DMS 273 (cell line): ENCODE measurements around the gene PDE4A.
"Not testable (repeated sequence)": the region's sequence is repeated elsewhere in the genome, so short reads cannot be mapped to it uniquely, and the experiment has no call there.

ENCODE experiments used
- DNase-seq: peaks from one replicate; lab custom pipeline; 2025; ENCODE audit not compliant: unreplicated experiment; lab: John Stamatoyannopoulos, UW

The PDE4A gene

GRCh38 chr19:10420444-10421239 is at the start of gene PDE4A:
TSS of gene PDE4A (plus strand) at chr19:10420538. CDS start at chr19:10420765, 227 bp downstream.
- peak; percentile 93 for DNase-seq

GRCh38 chr19:10372690-10373089 is 47.6 kb upstream of the PDE4A start:
- DNase-seq, result no peak

DNA sequence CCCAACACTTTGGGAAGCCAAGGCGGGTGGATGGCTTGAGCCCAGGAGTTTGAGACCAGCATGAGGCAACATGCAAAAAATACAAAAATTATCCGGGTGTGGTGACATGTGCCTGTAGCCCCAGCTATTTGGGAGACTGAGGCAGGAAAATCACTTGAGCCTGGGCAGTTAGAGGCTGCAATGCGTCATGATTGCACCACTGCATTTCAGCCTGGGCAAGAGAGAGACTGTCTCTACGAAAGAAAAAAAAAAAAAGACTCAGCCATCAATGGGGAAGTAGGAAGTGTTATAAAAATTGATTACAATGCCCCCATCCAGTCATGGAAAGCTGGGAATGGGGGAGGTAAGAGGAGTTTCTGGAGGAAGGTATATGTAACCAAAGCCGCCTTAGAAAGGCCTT is 45.4 kb upstream of the PDE4A start:
- DNase-seq, result no peak

- not testable (repeated sequence) for DNase-seq
Observed at GRCh38 chr19:10377140-10377640, 43.1 kb upstream of the PDE4A start.

- no peak for DNase-seq
Observed at GRCh38 chr19:10378124-10378523, 42.2 kb upstream of the PDE4A start.

- no peak for DNase-seq
Observed at GRCh38 chr19:10379880-10380312, 40.4 kb upstream of the PDE4A start.

GRCh38 chr19:10380313-10381102 is 39.8 kb upstream of the PDE4A start, which contains the start of gene TYK2:
TSS of gene TYK2 (minus strand) at chr19:10380572. CDS start at chr19:10378406, 2,166 bp downstream.
- peak; percentile 99 for DNase-seq

GRCh38 chr19:10383223-10383499 is 37.2 kb upstream of the PDE4A start:
- not testable (repeated sequence) for DNase-seq

GRCh38 chr19:10384580-10384979 is 35.8 kb upstream of the PDE4A start:
- peak; percentile 42 for DNase-seq

- peak; percentile 92 for DNase-seq
Observed at GRCh38 chr19:10388957-10389356, 31.4 kb upstream of the PDE4A start.

DNA sequence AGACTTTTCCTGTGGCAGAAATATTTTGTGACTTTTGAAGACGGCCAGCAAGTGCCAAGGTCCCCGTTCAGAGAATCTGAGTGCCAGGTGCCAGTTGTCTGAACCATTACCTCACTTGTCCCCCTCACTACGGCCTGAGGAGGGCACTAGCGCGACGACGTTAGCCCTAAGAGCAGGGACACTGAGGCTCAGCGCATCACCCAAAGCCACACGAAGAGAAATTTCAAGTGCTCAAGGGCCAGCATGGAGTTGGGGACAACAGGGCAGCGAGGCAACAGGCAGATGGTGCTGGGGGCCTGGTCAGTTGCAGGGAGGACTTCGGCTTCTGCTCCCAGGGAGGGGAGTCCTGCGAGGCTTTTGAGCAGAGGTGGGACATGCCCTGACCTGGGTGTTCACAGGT is 30.5 kb upstream of the PDE4A start:
- peak; percentile 53 for DNase-seq

DNA sequence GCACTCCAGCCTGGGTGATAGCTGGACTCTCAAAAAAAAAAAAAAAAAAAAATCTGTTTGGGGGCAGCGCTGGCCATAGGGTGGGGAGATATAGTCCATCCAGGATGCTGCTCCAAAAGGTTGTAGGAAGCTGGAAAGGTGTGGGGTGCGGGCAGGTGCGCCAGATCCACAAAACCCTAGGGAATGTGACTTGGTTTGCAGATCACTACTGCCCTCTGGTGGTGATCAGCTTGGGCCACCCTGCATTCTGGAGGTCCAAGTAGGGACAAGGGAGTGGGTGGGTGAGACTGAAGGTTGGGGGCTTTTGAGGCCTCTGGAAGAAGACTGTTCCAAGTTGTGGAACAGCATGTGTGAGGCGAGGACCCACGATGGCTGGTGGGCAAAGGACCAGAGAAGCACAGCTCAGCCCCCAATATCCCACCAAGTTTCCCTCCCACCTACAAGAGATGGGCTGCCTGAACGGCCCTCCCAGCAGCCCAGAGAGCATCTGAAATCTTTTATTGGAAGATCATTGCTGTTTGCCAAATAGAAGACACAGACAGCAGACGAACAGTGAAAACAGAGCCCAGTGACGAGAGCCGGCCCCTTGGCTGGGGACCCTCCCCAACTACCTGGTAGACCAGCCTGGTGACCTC is 29.6 kb upstream of the PDE4A start:
- peak; percentile 84 for DNase-seq

DNA sequence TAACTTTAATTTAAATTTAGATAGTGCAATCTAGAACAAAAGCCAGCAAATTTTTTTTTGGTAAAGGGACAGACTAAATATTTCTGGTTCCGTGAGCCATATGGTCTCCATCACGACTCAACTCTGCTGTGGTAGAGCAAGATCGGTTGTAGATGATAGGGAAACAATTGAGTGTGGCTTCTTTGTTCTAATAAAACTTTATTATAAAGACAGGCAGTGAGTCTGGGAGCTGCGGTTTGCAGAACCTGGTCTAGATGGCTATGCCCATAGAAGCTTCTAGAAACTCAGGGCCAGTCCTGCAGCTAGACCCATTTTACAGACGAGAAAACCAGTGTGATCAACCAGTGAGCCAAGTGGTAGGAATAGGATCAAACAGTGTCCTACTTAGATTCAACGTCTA is 28.2 kb upstream of the PDE4A start:
- DNase-seq, result no peak

DNA sequence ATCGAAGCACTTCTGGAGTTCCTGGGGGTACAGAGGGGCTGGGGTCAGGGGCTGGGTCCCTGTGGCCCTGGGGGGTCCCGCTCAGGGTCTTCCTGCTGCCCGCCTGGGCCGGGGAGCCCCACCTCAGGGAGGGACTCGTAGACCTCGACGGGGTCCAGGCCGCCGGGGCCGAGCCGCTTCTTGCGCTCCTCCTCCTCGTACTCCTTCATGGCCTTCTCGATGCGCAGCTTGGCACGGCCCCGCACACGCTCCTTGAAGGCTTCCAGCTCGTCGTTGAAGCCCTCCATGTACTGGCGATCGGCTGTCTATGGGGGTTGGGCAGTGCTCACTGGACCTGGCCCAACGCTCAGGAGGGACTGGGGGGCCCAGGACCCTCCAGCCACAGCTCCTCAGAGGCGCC is 27.2 kb upstream of the PDE4A start:
- no peak for DNase-seq

GRCh38 chr19:10395003-10395402 is 25.3 kb upstream of the PDE4A start:
- no peak for DNase-seq

- no peak for DNase-seq
Observed at GRCh38 chr19:10395436-10395835, 24.9 kb upstream of the PDE4A start.

DNA sequence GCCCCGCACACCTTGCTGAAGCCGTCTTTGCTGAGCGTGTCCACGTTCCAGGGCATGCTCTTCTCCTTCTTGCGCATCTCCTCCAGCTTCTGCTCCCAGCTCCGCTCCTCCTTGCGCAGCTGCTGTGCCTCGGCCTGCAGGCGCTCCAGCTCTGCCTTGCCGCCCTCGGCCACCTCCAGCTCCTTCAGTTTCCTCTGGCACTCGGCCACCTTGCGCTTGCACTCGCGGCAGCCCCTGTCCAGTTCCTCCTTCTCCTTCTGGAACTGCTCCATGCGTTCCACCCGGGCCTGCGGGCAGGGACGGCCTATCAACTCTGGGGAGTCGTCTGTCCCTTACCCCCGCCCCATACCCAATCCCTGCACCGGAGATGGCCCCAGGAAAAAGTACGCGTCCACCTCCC is 24.4 kb upstream of the PDE4A start:
- no peak for DNase-seq

GRCh38 chr19:10398819-10399218 is 21.5 kb upstream of the PDE4A start:
- DNase-seq, result no peak

- DNase-seq, result not testable (repeated sequence)
Observed at GRCh38 chr19:10399340-10399739, 21.0 kb upstream of the PDE4A start.

- no peak for DNase-seq
Observed at GRCh38 chr19:10399878-10400277, 20.5 kb upstream of the PDE4A start.

GRCh38 chr19:10402441-10403038 is 17.8 kb upstream of the PDE4A start:
- peak; percentile 75 for DNase-seq
